Uterus (tissue), 2 donors: ENCODE data around the gene SQOR.

ENCODE experiments used
- POLR2A ChIP-seq, 2 donors: fragments of 450-650 bp; IDR thresholded peaks; one replicate each; pipeline ENCODE4 v1.6.1; 2016; ENCODE audit warnings: antibody characterized with exemption in 2 of 2, mild to moderate bottlenecking in 1 of 2, moderate library complexity in 1 of 2
- TF ChIP-seq, protein P1 (sequence below), 4 experiments: fragments of 200-600 bp in 2 of 4; fragments of 450-650 bp in 2 of 4; sonication (generic) in 2 of 4; IDR thresholded peaks; one replicate each; pipeline ENCODE4 v1.5.1; 2016 to 2019; ENCODE audit warnings: antibody characterized with exemption in 4 of 4, mild to moderate bottlenecking in 2 of 4, moderate library complexity in 1 of 4

DNA sequence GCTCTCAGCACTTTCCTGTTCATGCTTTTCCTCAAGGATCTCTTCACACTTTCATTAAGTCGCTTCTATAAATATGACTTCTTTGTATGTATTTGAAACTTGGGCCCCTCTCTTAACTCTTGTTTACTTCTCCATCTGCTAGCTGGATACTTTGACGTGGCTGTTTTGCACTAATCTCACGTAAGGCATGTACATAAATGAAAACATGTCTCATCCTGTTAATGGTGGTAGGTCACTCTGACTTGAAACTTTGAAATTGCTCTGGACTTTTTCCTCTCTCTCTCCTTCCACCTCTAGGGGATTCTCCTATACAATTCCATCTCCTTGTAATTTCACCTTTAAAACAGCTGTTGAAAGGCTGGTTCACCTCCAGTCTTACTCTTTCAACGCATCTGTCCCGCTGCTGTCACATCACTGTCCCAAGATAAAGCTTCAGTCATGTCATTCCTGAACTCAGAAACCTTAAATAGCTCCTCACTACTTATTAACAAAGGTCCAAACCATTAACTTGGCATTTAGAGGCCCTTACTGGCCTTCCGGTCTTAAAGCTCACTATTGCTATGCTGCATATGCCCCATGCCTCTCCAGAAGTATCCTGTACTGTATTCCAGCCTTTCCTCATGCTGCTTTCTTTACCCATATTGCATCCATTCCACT lies 46.5 kb upstream of the SQOR start:
- TF ChIP-seq, protein P1, sequence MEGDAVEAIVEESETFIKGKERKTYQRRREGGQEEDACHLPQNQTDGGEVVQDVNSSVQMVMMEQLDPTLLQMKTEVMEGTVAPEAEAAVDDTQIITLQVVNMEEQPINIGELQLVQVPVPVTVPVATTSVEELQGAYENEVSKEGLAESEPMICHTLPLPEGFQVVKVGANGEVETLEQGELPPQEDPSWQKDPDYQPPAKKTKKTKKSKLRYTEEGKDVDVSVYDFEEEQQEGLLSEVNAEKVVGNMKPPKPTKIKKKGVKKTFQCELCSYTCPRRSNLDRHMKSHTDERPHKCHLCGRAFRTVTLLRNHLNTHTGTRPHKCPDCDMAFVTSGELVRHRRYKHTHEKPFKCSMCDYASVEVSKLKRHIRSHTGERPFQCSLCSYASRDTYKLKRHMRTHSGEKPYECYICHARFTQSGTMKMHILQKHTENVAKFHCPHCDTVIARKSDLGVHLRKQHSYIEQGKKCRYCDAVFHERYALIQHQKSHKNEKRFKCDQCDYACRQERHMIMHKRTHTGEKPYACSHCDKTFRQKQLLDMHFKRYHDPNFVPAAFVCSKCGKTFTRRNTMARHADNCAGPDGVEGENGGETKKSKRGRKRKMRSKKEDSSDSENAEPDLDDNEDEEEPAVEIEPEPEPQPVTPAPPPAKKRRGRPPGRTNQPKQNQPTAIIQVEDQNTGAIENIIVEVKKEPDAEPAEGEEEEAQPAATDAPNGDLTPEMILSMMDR (IDR thresholded peaks at IDR 0.05) = no peak
- TF ChIP-seq POLR2A (IDR thresholded peaks at IDR 0.05) = no peak
